ENCODE measurements around the gene ARL14EPL.

DNA sequence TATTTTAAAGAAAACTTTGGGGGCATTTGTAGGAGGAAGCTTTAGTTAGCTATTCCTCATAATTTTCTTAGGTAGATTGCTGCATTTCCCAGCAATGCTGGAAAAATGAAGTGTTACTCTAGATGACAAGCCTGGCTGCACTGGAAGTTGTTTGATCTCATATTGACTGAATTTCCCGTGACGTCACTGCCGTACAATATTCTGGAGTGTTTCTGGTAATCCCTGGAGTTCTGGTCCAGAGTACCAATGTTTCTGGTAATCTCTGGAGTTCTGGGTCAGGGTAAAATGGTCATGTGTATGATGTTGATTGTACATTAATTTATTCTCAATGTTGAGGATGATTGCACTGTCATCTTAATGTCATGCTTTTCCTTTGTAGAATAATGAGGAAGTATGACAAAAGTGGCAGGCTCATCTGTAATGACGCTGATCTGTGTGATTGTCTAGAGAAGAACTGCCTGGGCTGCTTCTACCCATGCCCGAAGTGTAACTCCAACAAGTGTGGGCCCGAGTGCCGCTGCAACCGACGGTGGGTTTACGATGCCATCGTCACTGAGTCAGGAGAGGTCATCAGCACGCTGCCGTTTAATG, 26.2 kb downstream of the ARL14EPL start:
- TF ChIP-seq CTCF (conservative IDR thresholded peaks at IDR 0.05; ENCODE audit: low read depth in 2 of 2), result no peak
- TF ChIP-seq EZH2 (IDR thresholded peaks at IDR 0.05; ENCODE audit: low read depth, unreplicated experiment), result no peak
- TF ChIP-seq CREB1 (CRISPR knock-in tag; IDR thresholded peaks at IDR 0.05; ENCODE audit: low read depth), result no peak
- TF ChIP-seq POLR2AphosphoS5 (IDR thresholded peaks at IDR 0.05; ENCODE audit: low read depth), result no peak
